HG03342 (cell line): Measurements from ENCODE around the gene LRP1B.

ENCODE experiments used
- ATAC-seq: cut with Tn5 transposase; IDR thresholded peaks from one replicate; pipeline ENCODE4 v1.9.1; 2021; ENCODE audit warnings: mild to moderate bottlenecking, moderate library complexity; ENCODE audit not compliant: unreplicated experiment

The LRP1B gene

GRCh38 chr2:141959941-141960340 is 170.9 kb downstream of the LRP1B start:
- ATAC-seq = no peak

DNA sequence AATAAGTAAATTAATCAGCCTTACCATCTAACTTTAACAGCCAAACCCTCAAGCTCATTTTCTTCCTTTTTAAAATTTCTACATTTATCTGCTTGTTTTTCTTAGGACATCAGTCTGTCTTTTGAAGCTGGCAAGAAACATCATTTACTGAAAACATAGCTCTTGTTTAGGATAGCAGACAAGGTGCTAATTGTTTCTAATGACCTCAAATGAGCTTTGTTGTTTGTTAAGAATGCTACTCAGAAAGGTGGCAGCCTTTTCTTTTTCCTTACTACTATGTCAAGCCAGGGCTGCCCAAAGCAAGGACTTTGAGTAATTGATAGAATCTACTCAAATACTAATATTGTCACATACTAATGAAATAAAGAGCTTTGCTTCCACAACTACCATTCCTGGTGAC is 171.8 kb downstream of the LRP1B start:
- no peak for ATAC-seq

DNA sequence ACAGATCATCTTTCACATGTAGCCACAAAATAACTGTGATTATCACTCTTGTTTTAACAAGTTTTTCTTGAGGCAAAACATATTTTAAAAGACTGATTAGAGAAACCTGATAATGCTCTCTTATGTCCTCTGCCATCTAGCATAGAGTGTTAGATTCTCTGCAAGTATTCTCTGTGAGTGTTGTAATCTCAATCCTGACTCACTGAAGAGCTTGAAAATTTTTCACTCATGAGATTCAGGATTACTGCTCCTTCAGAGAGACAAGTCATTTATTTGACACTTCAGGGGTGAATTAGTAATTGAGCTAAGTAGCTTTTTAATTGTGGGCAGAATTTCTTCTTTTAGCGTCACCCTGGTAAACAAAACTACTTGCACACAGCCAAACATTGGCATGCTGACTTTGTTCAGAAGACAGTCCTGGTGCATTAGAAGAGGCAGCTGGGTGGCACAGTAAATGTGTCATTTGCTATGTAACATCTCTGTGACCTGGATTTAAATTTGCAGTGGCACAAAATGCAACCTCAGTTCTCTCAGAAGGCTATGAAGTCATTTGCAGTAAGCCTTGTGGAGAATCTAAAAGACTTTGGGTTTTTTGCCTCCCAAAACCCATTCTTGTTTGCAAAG is 172.9 kb downstream of the LRP1B start:
- ATAC-seq = no peak

DNA sequence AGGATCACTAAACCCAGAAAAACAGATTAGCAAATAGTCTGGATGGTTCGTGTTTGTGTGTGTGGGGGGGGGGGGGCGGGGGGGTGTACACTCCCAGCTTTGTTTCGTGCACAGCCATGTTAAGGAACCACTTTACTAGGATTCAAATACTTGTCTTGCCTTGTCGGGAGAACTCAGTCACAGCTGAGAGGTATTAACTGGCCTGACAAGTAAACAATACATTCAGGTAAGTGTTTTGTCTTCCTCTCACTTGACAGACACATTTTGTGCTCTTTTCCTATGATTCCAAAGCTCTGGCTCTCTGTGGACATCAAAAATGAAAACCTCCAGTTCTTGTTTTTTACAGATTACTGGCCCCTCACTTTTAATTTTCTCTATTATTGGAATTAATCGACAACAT is 173.5 kb downstream of the LRP1B start:
- no peak for ATAC-seq

DNA sequence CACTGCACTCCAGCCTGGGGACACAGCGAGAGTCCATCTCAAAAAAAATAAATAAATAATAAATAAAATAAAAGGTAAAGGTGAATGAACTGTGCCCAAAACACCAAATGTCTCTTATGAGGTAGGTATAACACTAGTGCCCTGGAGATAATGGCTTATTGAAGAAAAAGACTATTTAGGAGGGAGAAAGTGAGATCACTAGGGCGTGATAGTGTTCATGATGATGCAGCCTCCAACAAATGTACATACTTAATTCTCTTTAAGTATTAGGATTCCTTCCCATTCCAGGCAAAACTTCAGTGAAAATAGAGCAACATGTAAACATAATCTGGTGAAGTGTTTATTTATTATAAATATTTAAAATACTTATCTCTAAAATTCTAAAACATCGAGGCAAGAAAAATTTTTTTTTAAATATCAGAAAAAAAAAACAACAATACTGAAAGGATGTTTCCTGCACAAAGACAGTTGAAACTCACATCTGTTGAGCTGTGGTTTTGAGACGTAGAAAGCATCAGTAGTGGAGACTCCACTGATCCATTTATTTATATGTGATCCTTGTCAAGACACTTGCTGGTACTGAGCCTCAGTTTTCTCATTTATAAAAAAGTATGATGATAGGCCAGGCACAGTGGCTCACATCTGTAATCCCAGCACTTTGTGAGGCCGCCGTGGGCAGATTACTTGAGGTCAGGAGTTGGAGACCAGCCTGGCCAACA is 183.3 kb downstream of the LRP1B start:
- ATAC-seq = no peak

- no peak for ATAC-seq
These were observed 184.8 kb downstream of the LRP1B start for GRCh38 chr2:141946016-141946415.

DNA sequence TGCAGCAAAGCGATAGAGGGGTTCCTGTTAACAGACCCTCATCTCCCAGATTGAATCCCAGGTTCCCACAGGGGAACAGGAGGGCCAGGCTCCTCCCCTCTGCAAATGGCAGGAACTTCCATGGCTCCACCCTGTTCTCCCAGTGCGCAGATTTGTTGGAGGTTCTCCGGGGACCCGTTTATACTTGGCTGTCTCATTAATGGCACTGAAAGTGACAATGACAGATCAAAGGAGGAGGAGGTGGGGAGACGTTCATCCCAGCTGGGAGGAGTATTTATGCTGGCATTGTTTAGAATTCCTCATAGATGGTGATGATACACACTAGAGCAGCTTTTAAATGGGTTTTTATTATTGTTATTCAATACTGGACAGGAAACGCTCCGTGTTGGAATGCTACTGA is 186.9 kb downstream of the LRP1B start:
- ATAC-seq = no peak

- ATAC-seq = no peak
These were observed 188.6 kb downstream of the LRP1B start for GRCh38 chr2:141942006-141942789.

DNA sequence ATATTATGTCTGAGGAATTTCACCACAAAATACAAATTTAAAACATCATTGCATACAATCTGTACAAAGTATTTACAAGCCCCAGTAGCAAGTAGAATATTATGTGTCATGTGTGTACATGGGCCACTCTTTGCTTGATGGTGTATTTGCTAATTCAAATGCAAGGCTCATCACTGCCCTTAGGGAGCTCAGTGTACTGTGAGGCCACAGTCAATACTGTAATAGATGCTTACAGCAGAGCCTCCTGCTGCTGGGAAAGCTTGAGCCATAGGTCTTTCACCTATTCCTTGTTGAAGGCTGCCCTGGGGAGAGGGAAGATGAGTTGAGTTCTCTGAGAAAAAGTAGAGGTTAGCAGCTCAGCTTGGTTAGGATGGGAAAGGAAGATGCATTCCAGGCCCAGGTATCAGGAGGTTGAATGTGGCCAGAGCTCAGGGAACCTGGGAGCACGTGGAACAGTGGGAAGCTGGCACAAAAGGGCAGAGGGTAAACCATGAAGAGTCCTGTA is 189.6 kb downstream of the LRP1B start:
- no peak for ATAC-seq

GRCh38 chr2:141940709-141941108 is 190.1 kb downstream of the LRP1B start:
- no peak for ATAC-seq

GRCh38 chr2:141933226-141933625 is 197.6 kb downstream of the LRP1B start:
- no peak for ATAC-seq

DNA sequence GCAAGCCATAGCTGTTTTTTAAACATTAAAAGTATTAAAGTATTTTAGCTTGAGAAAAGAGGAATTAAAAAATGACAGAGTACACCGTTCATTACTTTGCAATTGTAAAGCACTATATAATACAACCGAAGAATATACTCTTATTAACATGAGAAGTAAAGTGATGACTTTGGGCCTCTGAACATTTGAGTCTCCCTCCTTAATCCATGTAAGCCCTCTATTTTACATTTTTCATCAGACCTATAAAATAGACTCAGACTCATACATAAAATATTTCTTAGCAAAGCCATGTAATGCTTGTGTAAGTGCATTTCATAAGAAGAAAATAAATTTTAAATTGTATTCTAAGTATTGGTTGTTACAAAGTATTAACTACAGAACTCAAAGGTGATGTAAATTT is 198.6 kb downstream of the LRP1B start:
- ATAC-seq = no peak

- no peak for ATAC-seq
These were observed 199.0 kb downstream of the LRP1B start for GRCh38 chr2:141931797-141932196.

DNA sequence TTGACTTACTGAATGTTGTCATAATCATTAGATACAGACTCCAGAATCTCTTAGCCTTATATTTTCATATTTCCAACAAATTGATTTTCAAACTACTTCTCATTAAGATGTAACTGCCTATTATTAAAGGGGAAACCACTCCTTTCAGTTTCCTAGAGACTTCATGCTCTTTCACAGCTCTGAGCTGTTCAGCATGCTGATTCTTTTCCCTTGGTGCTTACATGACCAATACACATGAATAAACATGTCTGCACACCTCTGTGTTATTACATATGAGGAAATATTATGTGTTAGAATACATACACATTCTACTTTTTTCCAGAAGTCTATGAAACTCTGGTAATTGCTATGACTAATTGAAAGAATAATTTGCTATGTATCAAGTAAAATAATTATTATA is 200.0 kb downstream of the LRP1B start:
- ATAC-seq = no peak

- ATAC-seq = no peak
These were observed 201.2 kb downstream of the LRP1B start for GRCh38 chr2:141929331-141930252.

GRCh38 chr2:141928476-141928875 is 202.3 kb downstream of the LRP1B start:
- no peak for ATAC-seq

DNA sequence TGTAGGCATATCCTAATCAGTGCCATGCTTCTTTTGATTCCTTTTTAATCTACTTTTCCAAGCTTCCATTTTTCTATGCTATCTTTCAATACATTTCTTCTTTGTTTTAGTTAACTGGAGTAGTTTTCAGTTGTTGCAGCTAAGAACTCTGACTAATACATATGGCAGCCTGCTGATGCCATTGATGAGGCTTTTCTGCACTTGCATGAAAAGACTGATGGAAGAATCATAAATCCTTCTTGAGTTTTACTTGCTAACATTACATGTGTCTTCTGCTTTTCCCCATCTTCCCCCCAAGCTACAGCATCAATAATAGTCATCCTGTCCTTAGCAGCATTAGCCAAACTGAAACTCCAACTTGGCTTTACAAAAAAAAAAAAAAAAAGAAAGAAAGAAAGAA is 203.3 kb downstream of the LRP1B start:
- no peak for ATAC-seq

- ATAC-seq = no peak
These were observed 205.3 kb downstream of the LRP1B start for GRCh38 chr2:141925511-141925910.

DNA sequence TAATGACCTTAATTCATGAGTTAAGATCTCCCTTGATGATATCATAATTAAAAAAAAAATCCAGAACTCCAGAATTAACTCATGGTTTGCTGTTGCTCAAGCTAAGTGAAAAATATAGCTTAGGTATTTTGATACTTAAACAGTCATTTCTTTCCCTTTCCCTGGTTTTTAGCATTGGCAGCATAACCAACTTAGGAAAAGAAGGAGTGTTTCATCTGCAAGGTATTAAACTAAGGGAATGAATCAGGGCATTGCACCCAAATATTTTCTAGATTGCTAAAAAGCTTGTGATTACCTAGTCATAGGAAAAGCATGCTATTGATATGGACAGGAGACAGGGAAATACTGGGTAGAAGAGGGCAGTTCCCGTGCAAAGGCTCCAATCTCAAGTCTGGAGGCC is 207.2 kb downstream of the LRP1B start:
- ATAC-seq = no peak

DNA sequence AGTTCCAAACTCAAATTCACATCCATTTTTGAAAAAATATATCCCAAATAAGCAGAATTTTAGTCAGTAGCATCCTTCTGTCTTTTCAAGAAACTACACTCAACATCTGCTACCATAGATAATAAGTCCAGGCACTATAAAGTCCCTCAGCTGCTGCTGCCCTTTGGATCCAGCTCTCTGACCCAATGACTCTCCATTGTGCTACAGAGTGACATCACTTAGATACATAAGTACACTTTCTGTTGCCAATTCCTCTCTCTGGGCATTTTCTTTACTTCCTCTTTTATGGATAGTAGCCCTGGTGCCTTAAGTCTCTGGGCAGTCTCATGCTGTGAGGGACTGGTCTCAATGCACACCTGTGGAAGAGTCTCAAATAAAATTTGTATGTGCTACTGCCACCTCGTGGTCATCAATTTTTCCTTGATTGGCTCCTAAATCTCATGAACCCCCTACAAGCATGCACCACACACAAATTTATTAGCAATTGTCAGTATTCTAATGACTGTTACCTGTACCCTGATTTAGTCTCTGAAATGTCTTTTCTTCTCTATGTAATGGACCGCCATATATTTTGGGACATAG is 219.2 kb downstream of the LRP1B start:
- ATAC-seq = peak; percentile 84
